Neutrophil (primary cell): ENCODE results near the gene TLK2.

Experiments
- H3K27ac ChIP-seq: fragments of 200-600 bp; sonication (generic); 2 replicates; pipeline ENCODE4 v1.5.1; 2016; ENCODE audit warnings: mild to moderate bottlenecking, moderate library complexity
- H3K27me3 ChIP-seq: fragments of 200-600 bp; sonication (generic); 2 replicates; pipeline ENCODE4 v1.6.0; 2016; ENCODE audit warnings: mild to moderate bottlenecking
- H3K36me3 ChIP-seq: fragments of 200-600 bp; sonication (generic); 2 replicates; pipeline ENCODE4 v1.5.1; 2017
- H3K4me1 ChIP-seq, 2 experiments: fragments of 200-600 bp in 1 of 2; sonication (generic) in 1 of 2; 1 replicate in 1 of 2; 2 replicates in 1 of 2; pipeline versions ENCODE4 v1.5.1 to v1.6.1; 2013 to 2016; ENCODE audit warnings: low read depth in 1 of 2, low read length in 1 of 2, mild to moderate bottlenecking in 1 of 2, moderate library complexity in 1 of 2; ENCODE audit not compliant: control insufficient read depth in 1 of 2, insufficient read depth in 1 of 2
- H3K4me3 ChIP-seq, 2 experiments: fragments of 200-600 bp in 1 of 2; sonication (generic) in 1 of 2; 1 replicate in 1 of 2; 2 replicates in 1 of 2; pipeline ENCODE4 v1.5.1; 2013 to 2016; ENCODE audit warnings: low read depth in 1 of 2, low read length in 1 of 2, mild to moderate bottlenecking in 1 of 2, moderate library complexity in 1 of 2
- H3K9me3 ChIP-seq: fragments of 200-600 bp; sonication (generic); 2 replicates; pipeline ENCODE4 v1.5.1; 2016
- CTCF ChIP-seq: fragments of 200-600 bp; sonication (generic); IDR thresholded peaks from 2 replicates; pipeline ENCODE4 v1.5.1; 2016; ENCODE audit warnings: antibody characterized with exemption

TLK2 gene

DNA sequence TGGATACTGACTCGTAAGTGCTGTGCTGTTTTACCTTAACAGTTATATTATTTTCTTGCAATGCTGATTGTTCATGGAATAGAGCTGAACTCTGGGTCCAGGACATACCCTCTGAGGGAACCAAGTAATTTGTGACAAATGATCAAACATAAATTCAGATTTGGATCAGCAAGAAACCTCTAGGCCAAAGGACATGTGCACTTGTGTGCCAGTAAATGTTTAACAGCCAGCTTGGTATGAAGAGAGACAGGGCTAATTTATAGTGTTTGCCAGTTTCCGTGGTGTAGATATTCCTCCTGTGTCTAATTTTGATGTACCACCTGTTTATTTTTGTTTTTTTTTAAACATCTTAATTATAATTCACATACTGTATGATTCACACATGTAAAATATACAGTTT is 118.0 kb downstream of the TLK2 start:
- H3K27me3 ChIP-seq: no peaks in the 10 kb centered on the region
- H3K9me3 ChIP-seq: no peaks in the 10 kb centered on the region
- no peaks in the 10 kb centered on the region for H3K4me1 ChIP-seq
- no peak overlapping the region for H3K27ac ChIP-seq
- TF ChIP-seq CTCF: no peak
- peaks cover 76% of the 10 kb centered on the region for H3K36me3 ChIP-seq
- H3K4me3 ChIP-seq: no peak overlapping the region

GRCh38 chr17:62597150-62597549 is 118.5 kb downstream of the TLK2 start:
- Histone ChIP-seq H3K36me3 (peaks cover 77% of the 10 kb centered on the region), H3K9me3 (no peaks in the 10 kb centered on the region), H3K4me1 (no peaks in the 10 kb centered on the region), H3K27ac (no peak overlapping the region), H3K27me3 (no peaks in the 10 kb centered on the region), H3K4me3 (no peak overlapping the region)
- TF ChIP-seq CTCF: no peak

GRCh38 chr17:62597920-62598319 is 119.3 kb downstream of the TLK2 start:
- Histone ChIP-seq H3K36me3 (peaks cover 77% of the 10 kb centered on the region), H3K4me3 (no peak overlapping the region), H3K4me1 (no peaks in the 10 kb centered on the region), H3K9me3 (no peaks in the 10 kb centered on the region), H3K27me3 (no peaks in the 10 kb centered on the region), H3K27ac (no peak overlapping the region)
- TF ChIP-seq CTCF: no peak

- no peak for TF ChIP-seq CTCF
- Histone ChIP-seq H3K4me1 (no peaks in the 10 kb centered on the region), H3K27me3 (no peaks in the 10 kb centered on the region), H3K27ac (no peak overlapping the region), H3K4me3 (no peak overlapping the region), H3K36me3 (peaks cover 89% of the 10 kb centered on the region), H3K9me3 (no peaks in the 10 kb centered on the region)
Observed at GRCh38 chr17:62599964-62600657, 121.5 kb downstream of the TLK2 start.

DNA sequence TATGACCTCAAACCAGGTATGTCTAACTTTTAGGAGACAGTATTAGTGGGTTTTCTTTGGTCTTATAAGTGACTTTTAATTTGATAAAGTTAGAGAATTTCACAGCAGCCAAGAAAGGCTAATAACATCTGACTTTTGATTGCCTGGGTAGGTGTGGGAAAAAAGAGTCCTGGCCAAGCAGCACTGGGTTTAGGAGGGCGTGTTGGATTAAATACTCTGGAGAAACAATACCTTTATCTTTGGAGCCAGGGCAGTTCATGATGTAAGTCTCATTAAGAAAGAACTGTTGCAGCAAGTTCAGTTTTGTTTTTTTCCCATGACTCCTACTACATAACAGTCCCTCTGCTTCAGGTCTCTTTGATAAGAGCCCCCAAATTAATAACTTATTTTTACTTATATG is 122.2 kb downstream of the TLK2 start:
- H3K36me3 ChIP-seq: peaks cover 92% of the 10 kb centered on the region
- H3K4me1 ChIP-seq: no peaks in the 10 kb centered on the region
- H3K27me3 ChIP-seq: no peaks in the 10 kb centered on the region
- no peak for TF ChIP-seq CTCF
- H3K27ac ChIP-seq: no peak overlapping the region
- no peaks in the 10 kb centered on the region for H3K9me3 ChIP-seq
- H3K4me3 ChIP-seq: no peak overlapping the region
